NCI-H128 (cell line): ENCODE results near the gene TMF1.

Experiments
- DNase-seq: peaks from one replicate; lab custom pipeline; 2025; ENCODE audit not compliant: unreplicated experiment; lab: John Stamatoyannopoulos, UW

The TMF1 gene

GRCh38 chr3:68984011-68984530, 68.1 kb downstream of the TMF1 start:
- no peak for DNase-seq

GRCh38 chr3:68977486-68978167, 74.5 kb downstream of the TMF1 start:
- no peak for DNase-seq

- DNase-seq = no peak
Measured at GRCh38 chr3:68974711-68975110, 77.4 kb downstream of the TMF1 start.

- no peak for DNase-seq
Measured at GRCh38 chr3:68973639-68974038, 78.5 kb downstream of the TMF1 start.

GRCh38 chr3:68972358-68972979, 79.7 kb downstream of the TMF1 start:
- peak; percentile 4 for DNase-seq
